ENCODE measurements around the gene BTK. TPM values are rescaled to one million over a fixed set of nuclear protein-coding genes. Genes with fewer than 3 reads are reported as not detected.

The BTK gene
- total RNA-seq, 1 donor from 2014 or later = not detected

- H3K4me3 Mint-ChIP-seq = peak overlapping the region; percentile 82
- H3K36me3 Mint-ChIP-seq (ENCODE audit: low read depth) = peaks cover 11% of the 10 kb centered on the region
- DNase-seq (ENCODE audit: low read depth, low spot score) = no peak
- H3K9me3 Mint-ChIP-seq = peaks cover 3% of the 10 kb centered on the region
- peaks cover 2% of the 10 kb centered on the region for H3K27me3 Mint-ChIP-seq (ENCODE audit: low read depth)
- no peak for TF ChIP-seq CTCF (conservative IDR thresholded peaks at IDR 0.05)
- peaks cover 29% of the 10 kb centered on the region for H3K4me1 Mint-ChIP-seq
- peak overlapping the region; percentile 60 for H3K27ac Mint-ChIP-seq (ENCODE audit: unreplicated experiment)
These were observed 24.5 kb upstream of the BTK start for GRCh38 chrX:101410461-101410860.

GRCh38 chrX:101409043-101409442 is 23.1 kb upstream of the BTK start:
- Mint-ChIP-seq H3K4me3 (peak overlapping the region; percentile 95), H3K27me3 (ENCODE audit: low read depth) (peaks cover 2% of the 10 kb centered on the region), H3K36me3 (ENCODE audit: low read depth) (peaks cover 12% of the 10 kb centered on the region), H3K4me1 (peaks cover 24% of the 10 kb centered on the region), H3K9me3 (peaks cover 5% of the 10 kb centered on the region), H3K27ac (ENCODE audit: unreplicated experiment) (peak overlapping the region; percentile 89)
- DNase-seq (ENCODE audit: low read depth, low spot score) = no peak
- TF ChIP-seq CTCF (conservative IDR thresholded peaks at IDR 0.05) = no peak

- Mint-ChIP-seq H3K36me3 (ENCODE audit: low read depth) (peaks cover 15% of the 10 kb centered on the region), H3K4me3 (peak overlapping the region; percentile 95), H3K4me1 (peaks cover 24% of the 10 kb centered on the region), H3K27ac (ENCODE audit: unreplicated experiment) (peak overlapping the region; percentile 99), H3K9me3 (peaks cover 6% of the 10 kb centered on the region), H3K27me3 (ENCODE audit: low read depth) (peaks cover 2% of the 10 kb centered on the region)
- DNase-seq (ENCODE audit: low read depth, low spot score) = no peak
- TF ChIP-seq CTCF (conservative IDR thresholded peaks at IDR 0.05) = no peak
These were observed 22.5 kb upstream of the BTK start for GRCh38 chrX:101408532-101408841.

- Mint-ChIP-seq H3K4me1 (peaks cover 24% of the 10 kb centered on the region), H3K27ac (ENCODE audit: unreplicated experiment) (peak within 1 kb of the TSS; percentile 99), H3K36me3 (ENCODE audit: low read depth) (peaks cover 13% of the 10 kb centered on the region), H3K27me3 (ENCODE audit: low read depth) (peaks cover 2% of the 10 kb centered on the region), H3K4me3 (peak within 1 kb of the TSS; percentile 95), H3K9me3 (peaks cover 6% of the 10 kb centered on the region)
- TF ChIP-seq CTCF (conservative IDR thresholded peaks at IDR 0.05) = peak; percentile 33
- peak; percentile 73 for DNase-seq (ENCODE audit: low read depth, low spot score)
These were observed 21.9 kb upstream of the BTK start, which contains the start of the genes GLA and HNRNPH2 for GRCh38 chrX:101407748-101408531. GLA (minus strand) TSS chrX:101407925; CDS start chrX:101407903, 22 bp downstream. HNRNPH2 (plus strand) TSS chrX:101408222; CDS start chrX:101411989, 3,767 bp downstream.

GRCh38 chrX:101407167-101407747 is 21.3 kb upstream of the BTK start:
- H3K4me3 Mint-ChIP-seq = peak overlapping the region; percentile 95
- H3K36me3 Mint-ChIP-seq (ENCODE audit: low read depth) = peaks cover 12% of the 10 kb centered on the region
- peaks cover 24% of the 10 kb centered on the region for H3K4me1 Mint-ChIP-seq
- TF ChIP-seq CTCF (conservative IDR thresholded peaks at IDR 0.05) = no peak
- H3K27me3 Mint-ChIP-seq (ENCODE audit: low read depth) = peaks cover 2% of the 10 kb centered on the region
- H3K27ac Mint-ChIP-seq (ENCODE audit: unreplicated experiment) = peak overlapping the region; percentile 96
- peaks cover 5% of the 10 kb centered on the region for H3K9me3 Mint-ChIP-seq
- DNase-seq (ENCODE audit: low read depth, low spot score) = no peak
